SK-N-SH (cell line): ENCODE measurements around the gene ATG7. TPM values are rescaled to one million over a fixed set of nuclear protein-coding genes. Genes with fewer than 3 reads are reported as not detected.
"Not testable (repeated sequence)": the region's sequence is repeated elsewhere in the genome, so short reads cannot be mapped to it uniquely, and the experiment has no call there.

Experiments
- CTCF ChIA-PET: fragments of 300-600, 350-600 bp; formaldehyde crosslinking; extraction: SDS; loops from one replicate; lab custom pipeline; 2021; lab: Yijun Ruan, JAX
- POLR2A ChIA-PET: fragments of 350-600 bp; sonication (Branson Sonifier 250); formaldehyde crosslinking; extraction: SDS; loops from one replicate; lab custom pipeline; 2020; ENCODE audit warnings: antibody characterized with exemption, inconsistent platforms; lab: Yijun Ruan, JAX
- DNase-seq: peaks from one replicate; pipeline ENCODE4 v3.0.0; 2012
- H2AFZ ChIP-seq: fragments of 200-600 bp; sonication (generic); 2 replicates; pipeline ENCODE4 v1.8.1; 2016; ENCODE audit warnings: antibody characterized with exemption, mild to moderate bottlenecking, low read depth
- H3F3A ChIP-seq: fragments of 200-600 bp; sonication (generic); replicated peaks from 2 replicates; pipeline ENCODE3; 2016; ENCODE audit warnings: antibody characterized with exemption, mild to moderate bottlenecking; ENCODE audit not compliant: insufficient read depth
- H3K27ac ChIP-seq, 2 experiments: fragments of 200-500 bp in 1 of 2; fragments of 200-600 bp in 1 of 2; sonication (Bioruptor generic) in 1 of 2; sonication (generic), shearing (Covaris generic) in 1 of 2; 2 replicates each; pipeline versions ENCODE4 v1.5.1 to v1.6.1; 2014 to 2016; ENCODE audit warnings: low read depth in 2 of 2, inconsistent platforms in 1 of 2, low read length in 1 of 2, mild to moderate bottlenecking in 1 of 2, mixed read lengths in 1 of 2
- H3K27me3 ChIP-seq: fragments of 200-600 bp; sonication (generic), shearing (Covaris generic); 2 replicates; pipeline ENCODE4 v1.6.1; 2016; ENCODE audit warnings: mixed run types; ENCODE audit not compliant: insufficient read depth
- H3K36me3 ChIP-seq, 2 experiments: fragments of 200-500 bp in 1 of 2; fragments of 200-600 bp in 1 of 2; sonication (Bioruptor generic) in 1 of 2; sonication (generic) in 1 of 2; replicated peaks in 1 of 2; 2 replicates each; pipeline versions ENCODE3 to v1.5.1; 2014 to 2016; ENCODE audit warnings: low read length in 1 of 2, mild to moderate bottlenecking in 1 of 2; ENCODE audit not compliant: insufficient read depth in 2 of 2, control insufficient read depth in 1 of 2
- H3K4me1 ChIP-seq, 2 experiments: fragments of 200-500 bp in 1 of 2; fragments of 200-600 bp in 1 of 2; sonication (Bioruptor generic) in 1 of 2; sonication (generic), shearing (Covaris generic) in 1 of 2; 2 replicates each; pipeline versions ENCODE4 v1.5.1 to v1.6.1; 2014 to 2016; ENCODE audit warnings: low read depth in 1 of 2, low read length in 1 of 2, mixed run types in 1 of 2; ENCODE audit not compliant: insufficient read depth in 2 of 2, control insufficient read depth in 1 of 2
- H3K4me2 ChIP-seq: fragments of 200-600 bp; sonication (generic), shearing (Covaris generic); 2 replicates; pipeline ENCODE4 v1.6.1; 2017; ENCODE audit warnings: mixed run types
- H3K4me3 ChIP-seq, 2 experiments: fragments of 200-500 bp in 1 of 2; fragments of 200-600 bp in 1 of 2; sonication (Bioruptor generic) in 1 of 2; sonication (generic), shearing (Covaris generic) in 1 of 2; 2 replicates each; pipeline versions ENCODE4 v1.5.1 to v1.8.1; 2014 to 2016; ENCODE audit warnings: low read depth in 2 of 2, inconsistent platforms in 1 of 2, low read length in 1 of 2, mild to moderate bottlenecking in 1 of 2, mixed read lengths in 1 of 2, moderate library complexity in 1 of 2
- H3K79me2 ChIP-seq: fragments of 200-600 bp; sonication (generic); 2 replicates; pipeline ENCODE4 v1.8.1; 2017; ENCODE audit warnings: mild to moderate bottlenecking; ENCODE audit not compliant: insufficient read depth
- H3K9ac ChIP-seq: fragments of 200-600 bp; sonication (generic); 2 replicates; pipeline ENCODE4 v1.6.1; 2017; ENCODE audit warnings: mixed run types
- H3K9me2 ChIP-seq: fragments of 200-600 bp; sonication (generic); 2 replicates; pipeline ENCODE4 v1.6.1; 2017; ENCODE audit warnings: mixed run types
- H3K9me3 ChIP-seq: fragments of 200-600 bp; sonication (generic); 2 replicates; pipeline ENCODE4 v1.6.1; 2017; ENCODE audit warnings: mixed run types, mild to moderate bottlenecking, moderate library complexity
- H4K20me1 ChIP-seq: fragments of 200-600 bp; sonication (generic); 2 replicates; pipeline ENCODE4 v1.6.1; 2017; ENCODE audit warnings: mild to moderate bottlenecking, mixed run types; ENCODE audit not compliant: insufficient read depth
- CHD2 ChIP-seq: fragments of 150-350 bp; IDR thresholded peaks from 2 replicates; pipeline ENCODE4 v1.6.1; 2018; ENCODE audit warnings: low read length; ENCODE audit not compliant: partially characterized antibody
- ELF1 ChIP-seq: IDR thresholded peaks from 2 replicates; pipeline ENCODE4 v1.4.0; 2012
- FOXJ3 ChIP-seq: sonication (generic); formaldehyde crosslinking; IDR thresholded peaks from 2 replicates; pipeline ENCODE4 v1.5.1; 2020; ENCODE audit warnings: mild to moderate bottlenecking, missing genetic modification reagents
- FOXM1 ChIP-seq: IDR thresholded peaks from 2 replicates; pipeline ENCODE4 v1.4.0; 2012; ENCODE audit warnings: low read depth, mild to moderate bottlenecking
- GABPA ChIP-seq: IDR thresholded peaks from 2 replicates; pipeline ENCODE4 v1.4.0; 2012; ENCODE audit warnings: low read depth, mild to moderate bottlenecking
- NFIC ChIP-seq: IDR thresholded peaks from 2 replicates; pipeline ENCODE4 v1.4.0; 2012; ENCODE audit warnings: borderline replicate concordance
- RXRA ChIP-seq: IDR thresholded peaks from 2 replicates; pipeline ENCODE4 v1.4.0; 2012; ENCODE audit warnings: low read depth, mild to moderate bottlenecking, borderline replicate concordance
- SIN3A ChIP-seq: IDR thresholded peaks from 2 replicates; pipeline ENCODE4 v1.6.1; 2012; ENCODE audit warnings: low read depth, mild to moderate bottlenecking, low read length, moderate library complexity, borderline replicate concordance
- TCF12 ChIP-seq: IDR thresholded peaks from 2 replicates; pipeline ENCODE4 v1.4.0; 2012
- TEAD4 ChIP-seq: IDR thresholded peaks from 2 replicates; pipeline ENCODE4 v1.4.0; 2012; ENCODE audit warnings: mild to moderate bottlenecking, borderline replicate concordance; ENCODE audit not compliant: insufficient read depth
- WGBS: methylation state at CpG from one replicate; pipeline ENCODE4 v1.1.6; 2017; ENCODE audit warnings: low lambda C conversion rate; 5-methylcytosine and 5-hydroxymethylcytosine counted together
- polyA plus RNA-seq, 3 experiments: library from polyadenylated mRNA; depleted of rRNA; stranded (reverse); fragments of >200 nt; gene quantifications; 2 replicates each; pipeline ENCODE4 v1.2.3, GENCODE V29; 2012
- TF ChIP-seq, protein P1 (sequence below): IDR thresholded peaks from 2 replicates; pipeline ENCODE4; 2012
- TF ChIP-seq, protein P2 (sequence below): fragments of 200-600 bp; sonication (generic); IDR thresholded peaks from 2 replicates; pipeline ENCODE4 v1.6.1; 2017; ENCODE audit warnings: antibody characterized with exemption, mild to moderate bottlenecking, moderate library complexity
- TF ChIP-seq, protein P3 (sequence below): IDR thresholded peaks from 2 replicates; pipeline ENCODE4 v1.4.0; 2012; ENCODE audit warnings: low read depth, borderline replicate concordance
- TF ChIP-seq, protein P4 (sequence below): fragments of 150-350 bp; IDR thresholded peaks from 2 replicates; pipeline ENCODE4 v1.6.1; 2017; ENCODE audit warnings: antibody characterized with exemption, low read length, low read depth, borderline replicate concordance
- TF ChIP-seq, protein P5 (sequence below): IDR thresholded peaks from 2 replicates; pipeline ENCODE4 v1.6.1; 2012; ENCODE audit warnings: mild to moderate bottlenecking, low read depth, low read length, moderate library complexity

ATG7 gene
- polyA plus RNA-seq, 1 of the 3 experiments (the other 2 are of a cell fraction) = 29.5 TPM

DNA sequence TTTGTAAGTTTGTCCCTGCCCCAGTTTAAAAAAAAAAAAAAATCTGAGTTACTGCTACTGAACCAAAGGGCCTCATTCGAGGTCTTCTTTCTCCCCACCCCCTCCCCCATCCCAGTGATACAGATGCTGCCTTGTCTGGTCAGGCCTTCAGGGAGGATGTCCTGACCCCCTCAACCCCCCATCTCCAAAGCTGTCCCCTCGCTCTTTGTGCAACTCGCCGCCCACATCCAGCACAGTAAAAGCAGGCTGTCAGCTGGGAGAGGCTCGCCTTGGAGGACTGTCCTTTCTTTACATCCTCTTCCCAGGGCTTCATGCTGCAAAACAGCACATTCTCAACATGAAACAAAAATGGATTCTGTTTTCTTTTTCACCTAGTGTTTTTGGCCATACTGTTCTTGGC is 238.2 kb downstream of the ATG7 start:
- Histone ChIP-seq H4K20me1 (no peaks in the 10 kb centered on the region), H3K27me3 (no peaks in the 10 kb centered on the region), H3K79me2 (peaks cover 6% of the 10 kb centered on the region; the same call in 1 of the 2 replicates), H3F3A (peaks cover 36% of the 10 kb centered on the region), H3K4me3 (0 out of 4 replicates have a peak overlapping the region, but pooled peaks of 1 of the 2 experiments have one; percentile 4), H3K9ac (peak overlapping the region; percentile 42; the same call in 1 of the 2 replicates), H3K9me2 (no peaks in the 10 kb centered on the region), H2AFZ (no peak overlapping the region), H3K27ac (peak overlapping the region; percentile 83 to 94), H3K4me2 (peak overlapping the region; percentile 54; the same call in 1 of the 2 replicates), H3K4me1 (peaks cover 29 to 48% of the 10 kb centered on the region in 2 experiments), H3K9me3 (no peaks in the 10 kb centered on the region), H3K36me3 (no peaks in the 10 kb centered on the region)
- ChIA-PET POLR2A (no interaction called here), CTCF (no interaction called here)
- TF ChIP-seq GABPA (no peak), ELF1 (no peak), RXRA (no peak), NFIC (no peak), TEAD4 (no peak), TCF12 (no peak), SIN3A (no peak), FOXM1 (no peak), CHD2 (no peak), FOXJ3 (CRISPR knock-in tag) (no peak)
- TF ChIP-seq, protein P1, sequence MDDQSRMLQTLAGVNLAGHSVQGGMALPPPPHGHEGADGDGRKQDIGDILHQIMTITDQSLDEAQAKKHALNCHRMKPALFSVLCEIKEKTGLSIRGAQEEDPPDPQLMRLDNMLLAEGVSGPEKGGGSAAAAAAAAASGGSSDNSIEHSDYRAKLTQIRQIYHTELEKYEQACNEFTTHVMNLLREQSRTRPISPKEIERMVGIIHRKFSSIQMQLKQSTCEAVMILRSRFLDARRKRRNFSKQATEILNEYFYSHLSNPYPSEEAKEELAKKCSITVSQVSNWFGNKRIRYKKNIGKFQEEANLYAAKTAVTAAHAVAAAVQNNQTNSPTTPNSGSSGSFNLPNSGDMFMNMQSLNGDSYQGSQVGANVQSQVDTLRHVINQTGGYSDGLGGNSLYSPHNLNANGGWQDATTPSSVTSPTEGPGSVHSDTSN = no peak
- TF ChIP-seq, protein P2, sequence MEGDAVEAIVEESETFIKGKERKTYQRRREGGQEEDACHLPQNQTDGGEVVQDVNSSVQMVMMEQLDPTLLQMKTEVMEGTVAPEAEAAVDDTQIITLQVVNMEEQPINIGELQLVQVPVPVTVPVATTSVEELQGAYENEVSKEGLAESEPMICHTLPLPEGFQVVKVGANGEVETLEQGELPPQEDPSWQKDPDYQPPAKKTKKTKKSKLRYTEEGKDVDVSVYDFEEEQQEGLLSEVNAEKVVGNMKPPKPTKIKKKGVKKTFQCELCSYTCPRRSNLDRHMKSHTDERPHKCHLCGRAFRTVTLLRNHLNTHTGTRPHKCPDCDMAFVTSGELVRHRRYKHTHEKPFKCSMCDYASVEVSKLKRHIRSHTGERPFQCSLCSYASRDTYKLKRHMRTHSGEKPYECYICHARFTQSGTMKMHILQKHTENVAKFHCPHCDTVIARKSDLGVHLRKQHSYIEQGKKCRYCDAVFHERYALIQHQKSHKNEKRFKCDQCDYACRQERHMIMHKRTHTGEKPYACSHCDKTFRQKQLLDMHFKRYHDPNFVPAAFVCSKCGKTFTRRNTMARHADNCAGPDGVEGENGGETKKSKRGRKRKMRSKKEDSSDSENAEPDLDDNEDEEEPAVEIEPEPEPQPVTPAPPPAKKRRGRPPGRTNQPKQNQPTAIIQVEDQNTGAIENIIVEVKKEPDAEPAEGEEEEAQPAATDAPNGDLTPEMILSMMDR = no peak
- TF ChIP-seq, protein P3, sequence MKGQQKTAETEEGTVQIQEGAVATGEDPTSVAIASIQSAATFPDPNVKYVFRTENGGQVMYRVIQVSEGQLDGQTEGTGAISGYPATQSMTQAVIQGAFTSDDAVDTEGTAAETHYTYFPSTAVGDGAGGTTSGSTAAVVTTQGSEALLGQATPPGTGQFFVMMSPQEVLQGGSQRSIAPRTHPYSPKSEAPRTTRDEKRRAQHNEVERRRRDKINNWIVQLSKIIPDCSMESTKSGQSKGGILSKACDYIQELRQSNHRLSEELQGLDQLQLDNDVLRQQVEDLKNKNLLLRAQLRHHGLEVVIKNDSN = no peak
- TF ChIP-seq, protein P4, sequence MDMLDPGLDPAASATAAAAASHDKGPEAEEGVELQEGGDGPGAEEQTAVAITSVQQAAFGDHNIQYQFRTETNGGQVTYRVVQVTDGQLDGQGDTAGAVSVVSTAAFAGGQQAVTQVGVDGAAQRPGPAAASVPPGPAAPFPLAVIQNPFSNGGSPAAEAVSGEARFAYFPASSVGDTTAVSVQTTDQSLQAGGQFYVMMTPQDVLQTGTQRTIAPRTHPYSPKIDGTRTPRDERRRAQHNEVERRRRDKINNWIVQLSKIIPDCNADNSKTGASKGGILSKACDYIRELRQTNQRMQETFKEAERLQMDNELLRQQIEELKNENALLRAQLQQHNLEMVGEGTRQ = no peak
- TF ChIP-seq, protein P5, sequence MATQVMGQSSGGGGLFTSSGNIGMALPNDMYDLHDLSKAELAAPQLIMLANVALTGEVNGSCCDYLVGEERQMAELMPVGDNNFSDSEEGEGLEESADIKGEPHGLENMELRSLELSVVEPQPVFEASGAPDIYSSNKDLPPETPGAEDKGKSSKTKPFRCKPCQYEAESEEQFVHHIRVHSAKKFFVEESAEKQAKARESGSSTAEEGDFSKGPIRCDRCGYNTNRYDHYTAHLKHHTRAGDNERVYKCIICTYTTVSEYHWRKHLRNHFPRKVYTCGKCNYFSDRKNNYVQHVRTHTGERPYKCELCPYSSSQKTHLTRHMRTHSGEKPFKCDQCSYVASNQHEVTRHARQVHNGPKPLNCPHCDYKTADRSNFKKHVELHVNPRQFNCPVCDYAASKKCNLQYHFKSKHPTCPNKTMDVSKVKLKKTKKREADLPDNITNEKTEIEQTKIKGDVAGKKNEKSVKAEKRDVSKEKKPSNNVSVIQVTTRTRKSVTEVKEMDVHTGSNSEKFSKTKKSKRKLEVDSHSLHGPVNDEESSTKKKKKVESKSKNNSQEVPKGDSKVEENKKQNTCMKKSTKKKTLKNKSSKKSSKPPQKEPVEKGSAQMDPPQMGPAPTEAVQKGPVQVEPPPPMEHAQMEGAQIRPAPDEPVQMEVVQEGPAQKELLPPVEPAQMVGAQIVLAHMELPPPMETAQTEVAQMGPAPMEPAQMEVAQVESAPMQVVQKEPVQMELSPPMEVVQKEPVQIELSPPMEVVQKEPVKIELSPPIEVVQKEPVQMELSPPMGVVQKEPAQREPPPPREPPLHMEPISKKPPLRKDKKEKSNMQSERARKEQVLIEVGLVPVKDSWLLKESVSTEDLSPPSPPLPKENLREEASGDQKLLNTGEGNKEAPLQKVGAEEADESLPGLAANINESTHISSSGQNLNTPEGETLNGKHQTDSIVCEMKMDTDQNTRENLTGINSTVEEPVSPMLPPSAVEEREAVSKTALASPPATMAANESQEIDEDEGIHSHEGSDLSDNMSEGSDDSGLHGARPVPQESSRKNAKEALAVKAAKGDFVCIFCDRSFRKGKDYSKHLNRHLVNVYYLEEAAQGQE = no peak
- 74% methylated on average over 5 of the region's 5 CpGs for WGBS
- peak; percentile 41 for DNase-seq

DNA sequence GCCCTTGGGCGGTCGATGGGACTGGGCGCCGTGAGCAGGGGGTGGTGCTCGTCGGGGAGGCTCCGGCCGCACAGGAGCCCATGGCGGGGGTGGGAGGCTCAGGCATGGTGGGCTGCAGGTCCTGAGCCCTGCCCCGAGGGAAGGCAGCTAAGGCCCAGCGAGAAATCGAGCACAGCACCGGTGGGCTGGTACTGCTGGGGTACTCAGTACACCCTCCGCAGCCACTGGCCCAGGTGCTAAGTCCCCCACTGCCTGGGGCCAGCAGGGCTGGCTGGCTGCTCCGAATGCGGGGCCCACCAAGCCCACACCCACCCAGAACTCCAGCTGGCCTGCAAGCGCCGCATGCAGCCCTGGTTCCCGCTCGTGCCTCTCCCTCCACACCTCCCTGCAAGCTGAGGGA is 239.4 kb downstream of the ATG7 start:
- H3K9me3 ChIP-seq, H3K4me3 ChIP-seq, H3K27ac ChIP-seq, H3K4me2 ChIP-seq, DNase-seq, H3K79me2 ChIP-seq, H3K9ac ChIP-seq, H3K36me3 ChIP-seq, H3K9me2 ChIP-seq, H3K27me3 ChIP-seq, H4K20me1 ChIP-seq, H2AFZ ChIP-seq, POLR2A ChIA-PET, CTCF ChIA-PET: not testable (repeated sequence)
- H3F3A ChIP-seq = peaks cover 36% of the 10 kb centered on the region
- H3K4me1 ChIP-seq = peaks cover 25 to 49% of the 10 kb centered on the region in 2 experiments
- no CpG with 5 or more reads among the region's 20 CpGs for WGBS
